Stomach (tissue), 4 donors: ENCODE results near the gene CD38.

Experiments used
- EP300 ChIP-seq: sonication (generic); formaldehyde crosslinking; IDR thresholded peaks from one replicate; pipeline ENCODE4 v1.6.1; 2017; ENCODE audit warnings: antibody characterized with exemption
- POLR2A ChIP-seq, 4 donors: fragments of 450-650 bp; IDR thresholded peaks; one replicate each; pipeline ENCODE4 v1.6.1; 2016; ENCODE audit warnings: antibody characterized with exemption in 4 of 4, control low read depth in 2 of 4, mild to moderate bottlenecking in 1 of 4, moderate library complexity in 1 of 4
- TF ChIP-seq, protein P1 (sequence below), 7 experiments: fragments of 450-650 bp in 4 of 7; fragments of 200-600 bp in 3 of 7; sonication (generic) in 3 of 7; IDR thresholded peaks; one replicate each; pipeline ENCODE4 v1.5.1; 2016 to 2019; ENCODE audit warnings: antibody characterized with exemption in 7 of 7, control low read depth in 2 of 7, mild to moderate bottlenecking in 1 of 7

DNA sequence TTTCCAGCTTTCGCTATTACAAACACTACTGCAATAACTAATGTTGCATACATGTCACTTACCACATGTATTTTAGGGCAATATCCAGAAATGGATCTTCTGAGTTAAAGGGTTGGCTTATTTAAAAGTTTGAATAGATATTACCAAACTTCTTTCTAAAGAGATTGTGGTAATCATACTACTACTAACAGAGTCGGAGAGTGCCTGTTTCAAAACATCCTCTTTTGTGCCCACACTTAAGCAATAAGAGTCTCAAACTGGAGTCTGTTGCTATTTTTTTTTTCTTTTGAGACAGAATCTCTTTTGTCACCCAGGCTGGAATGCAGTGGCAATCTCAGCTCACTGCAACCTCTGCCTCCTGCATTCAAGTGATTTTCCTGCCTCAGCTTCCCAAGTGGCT, 124.6 kb downstream of the CD38 start:
- TF ChIP-seq POLR2A (IDR thresholded peaks at IDR 0.05) (no peak), EP300 (no peak)
- TF ChIP-seq, protein P1, sequence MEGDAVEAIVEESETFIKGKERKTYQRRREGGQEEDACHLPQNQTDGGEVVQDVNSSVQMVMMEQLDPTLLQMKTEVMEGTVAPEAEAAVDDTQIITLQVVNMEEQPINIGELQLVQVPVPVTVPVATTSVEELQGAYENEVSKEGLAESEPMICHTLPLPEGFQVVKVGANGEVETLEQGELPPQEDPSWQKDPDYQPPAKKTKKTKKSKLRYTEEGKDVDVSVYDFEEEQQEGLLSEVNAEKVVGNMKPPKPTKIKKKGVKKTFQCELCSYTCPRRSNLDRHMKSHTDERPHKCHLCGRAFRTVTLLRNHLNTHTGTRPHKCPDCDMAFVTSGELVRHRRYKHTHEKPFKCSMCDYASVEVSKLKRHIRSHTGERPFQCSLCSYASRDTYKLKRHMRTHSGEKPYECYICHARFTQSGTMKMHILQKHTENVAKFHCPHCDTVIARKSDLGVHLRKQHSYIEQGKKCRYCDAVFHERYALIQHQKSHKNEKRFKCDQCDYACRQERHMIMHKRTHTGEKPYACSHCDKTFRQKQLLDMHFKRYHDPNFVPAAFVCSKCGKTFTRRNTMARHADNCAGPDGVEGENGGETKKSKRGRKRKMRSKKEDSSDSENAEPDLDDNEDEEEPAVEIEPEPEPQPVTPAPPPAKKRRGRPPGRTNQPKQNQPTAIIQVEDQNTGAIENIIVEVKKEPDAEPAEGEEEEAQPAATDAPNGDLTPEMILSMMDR (IDR thresholded peaks at IDR 0.05), result no peak
